Transverse colon (tissue), 4 donors: ENCODE data around the gene CENPM. TPM values are rescaled to one million over a fixed set of nuclear protein-coding genes. Genes with fewer than 3 reads are reported as not detected.

ENCODE experiments used
- DNase-seq: peaks from one replicate; pipeline ENCODE4 v3.0.0-alpha.2; 2019
- H3K27ac ChIP-seq, 4 donors: fragments of 200-600 bp; sonication (generic); 2 replicates each; pipeline ENCODE4 v1.5.1; 2016 to 2018; ENCODE audit warnings: inconsistent platforms in 4 of 4
- H3K27me3 ChIP-seq: fragments of 200-600 bp; sonication (generic); 2 replicates; pipeline ENCODE4 v1.5.1; 2017; ENCODE audit warnings: inconsistent platforms
- H3K36me3 ChIP-seq, 4 donors: fragments of 200-600 bp; sonication (generic); 2 replicates each; pipeline ENCODE4 v1.5.1; 2017 to 2019; ENCODE audit warnings: inconsistent platforms in 4 of 4
- H3K4me1 ChIP-seq, 4 donors: fragments of 200-600 bp; sonication (generic); 2 replicates each; pipeline ENCODE4 v1.5.1; 2017 to 2020; ENCODE audit warnings: inconsistent platforms in 4 of 4
- H3K4me3 ChIP-seq, 4 donors: fragments of 200-600 bp; sonication (generic); 1 replicate in 1 of 4; 2 replicates in 3 of 4; pipeline versions ENCODE4 v1.5.1 to v1.6.1; 2017 to 2019; ENCODE audit warnings: inconsistent platforms in 4 of 4
- H3K9me3 ChIP-seq, 2 donors: fragments of 200-600 bp; sonication (generic); 2 replicates each; pipeline ENCODE4 v1.5.1; 2017 to 2019; ENCODE audit warnings: inconsistent platforms in 2 of 2
- CTCF ChIP-seq, 5 experiments: fragments of 200-600 bp in 3 of 5; fragments of 450-650 bp in 2 of 5; sonication (generic) in 3 of 5; IDR thresholded peaks; 1 replicate in 2 of 5; 2 replicates in 3 of 5; pipeline ENCODE4 v1.5.1; 2016 to 2017; ENCODE audit warnings: antibody characterized with exemption in 5 of 5, inconsistent platforms in 3 of 5, mild to moderate bottlenecking in 2 of 5, moderate library complexity in 1 of 5
- EP300 ChIP-seq: sonication (generic); formaldehyde crosslinking; IDR thresholded peaks from one replicate; pipeline ENCODE4 v1.6.1; 2017; ENCODE audit warnings: antibody characterized with exemption, low read depth
- POLR2A ChIP-seq: fragments of 450-650 bp; IDR thresholded peaks from one replicate; pipeline ENCODE4 v1.6.1; 2016; ENCODE audit warnings: antibody characterized with exemption, mild to moderate bottlenecking, moderate library complexity
- POLR2AphosphoS5 ChIP-seq, 3 donors: sonication (generic); formaldehyde crosslinking; IDR thresholded peaks; one replicate each; pipeline ENCODE4 v1.6.1; 2016; ENCODE audit warnings: antibody characterized with exemption in 3 of 3
- WGBS, 2 donors: methylation state at CpG; one replicate each; pipeline ENCODE4 v1.1.5; 2018; ENCODE audit warnings: low coverage in 1 of 2; 5-methylcytosine and 5-hydroxymethylcytosine counted together
- in situ Hi-C, 4 donors: fragments of 200-750 bp; cut with MboI; loops; one replicate each; pipeline versions ENCODE4 v1.15.0 to v1.15.1; 2017; ENCODE audit warnings: low sequenced_read_pairs in 3 of 4, low pct_ligation_motif_present in 1 of 4, low pct_unique_long_range_greater_than_20kb in 1 of 4
- intact Hi-C: fragments of 100-400 bp; cut with DNase I; formaldehyde crosslinking; loops from one replicate; pipeline ENCODE4 v1.15.1; 2023; ENCODE audit warnings: low total_unique reads
- total RNA-seq, 4 donors: library from RNA; depleted of rRNA; stranded (reverse); fragments of >200 nt; gene quantifications; one replicate each; pipeline ENCODE4 v1.1.0, GENCODE V29; 2016

CENPM gene
- total RNA-seq, 4 donors from 2014 or later = 6.0 to 22.9 (median 11.0) TPM; not detected in 1

GRCh38 chr22:41989246-41989645 lies 42.3 kb upstream of the CENPM start:
- 79% methylated on average over 4 of the region's 4 CpGs; no CpG with 5 or more reads in 1 of the 2 donors for WGBS, 2 donors
- DNase-seq = no peak
- no peaks in the 10 kb centered on the region for H3K9me3 ChIP-seq
- in situ Hi-C loops = no loop called here
- intact Hi-C loops = no loop called here
- no peak overlapping the region for H3K4me3 ChIP-seq
- TF ChIP-seq POLR2A = no peak
- TF ChIP-seq CTCF (IDR thresholded peaks at IDR 0.05) = no peak
- no peak for TF ChIP-seq EP300
- no peak for TF ChIP-seq POLR2AphosphoS5 (IDR thresholded peaks at IDR 0.05)
- H3K4me1 ChIP-seq = no peaks in the 10 kb centered on the region
- H3K36me3 ChIP-seq = no peaks in the 10 kb centered on the region
- H3K27ac ChIP-seq = no peak overlapping the region
- no peaks in the 10 kb centered on the region for H3K27me3 ChIP-seq

- no peaks in the 10 kb centered on the region for H3K4me1 ChIP-seq
- no peaks in the 10 kb centered on the region for H3K36me3 ChIP-seq
- no peak overlapping the region for H3K4me3 ChIP-seq
- in situ Hi-C loops = no loop called here
- H3K27me3 ChIP-seq = no peaks in the 10 kb centered on the region
- H3K27ac ChIP-seq = no peak overlapping the region
- 88% methylated on average over 5 of the region's 5 CpGs; no CpG with 5 or more reads in 1 of the 2 donors for WGBS, 2 donors
- intact Hi-C loops = no loop called here
- DNase-seq = no peak
- TF ChIP-seq EP300 = no peak
- TF ChIP-seq CTCF (IDR thresholded peaks at IDR 0.05) = no peak
- TF ChIP-seq POLR2AphosphoS5 (IDR thresholded peaks at IDR 0.05) = no peak
- no peak for TF ChIP-seq POLR2A
- no peaks in the 10 kb centered on the region for H3K9me3 ChIP-seq
These were observed 40.3 kb upstream of the CENPM start for GRCh38 chr22:41987276-41987675.

- H3K4me3 ChIP-seq = no peak overlapping the region
- WGBS, 2 donors = 65 to 76% methylated on average over 3 to 6 of the region's 6 CpGs
- H3K36me3 ChIP-seq = no peaks in the 10 kb centered on the region
- no peaks in the 10 kb centered on the region for H3K4me1 ChIP-seq
- no peak for DNase-seq
- intact Hi-C loops (no loop called here), in situ Hi-C loops (no loop called here)
- TF ChIP-seq POLR2AphosphoS5 (IDR thresholded peaks at IDR 0.05) = no peak
- no peak for TF ChIP-seq EP300
- TF ChIP-seq POLR2A = no peak
- TF ChIP-seq CTCF (IDR thresholded peaks at IDR 0.05) = no peak
- H3K9me3 ChIP-seq = no peaks in the 10 kb centered on the region
- H3K27ac ChIP-seq = no peak overlapping the region
- H3K27me3 ChIP-seq = no peaks in the 10 kb centered on the region
These were observed 36.8 kb upstream of the CENPM start for GRCh38 chr22:41983513-41984405.

GRCh38 chr22:41982865-41983264 lies 35.9 kb upstream of the CENPM start:
- Histone ChIP-seq H3K27ac (no peak overlapping the region), H3K4me1 (no peaks in the 10 kb centered on the region), H3K9me3 (no peaks in the 10 kb centered on the region), H3K27me3 (peaks cover 3% of the 10 kb centered on the region), H3K36me3 (no peaks in the 10 kb centered on the region), H3K4me3 (no peak overlapping the region)
- DNase-seq = no peak
- in situ Hi-C loops = no loop called here
- 63 to 67% methylated on average over 3 to 5 of the region's 5 CpGs for WGBS, 2 donors
- TF ChIP-seq POLR2A (no peak), POLR2AphosphoS5 (IDR thresholded peaks at IDR 0.05) (no peak), CTCF (IDR thresholded peaks at IDR 0.05) (no peak), EP300 (no peak)
- intact Hi-C loops = no loop called here
